Activated CD4-positive, alpha-beta T cell treated with anti-CD3 and anti-CD28 coated beads, Interleukin-2, amount 50 U/mL, for 1 hour (primary cell): Measurements from ENCODE around the gene VWA1.
"Not testable (repeated sequence)": the region's sequence is repeated elsewhere in the genome, so short reads cannot be mapped to it uniquely, and the experiment has no call there.

ENCODE experiments used
- DNase-seq: peaks from one replicate; pipeline ENCODE4 v3.0.0-alpha.2; 2020

Gene VWA1

DNA sequence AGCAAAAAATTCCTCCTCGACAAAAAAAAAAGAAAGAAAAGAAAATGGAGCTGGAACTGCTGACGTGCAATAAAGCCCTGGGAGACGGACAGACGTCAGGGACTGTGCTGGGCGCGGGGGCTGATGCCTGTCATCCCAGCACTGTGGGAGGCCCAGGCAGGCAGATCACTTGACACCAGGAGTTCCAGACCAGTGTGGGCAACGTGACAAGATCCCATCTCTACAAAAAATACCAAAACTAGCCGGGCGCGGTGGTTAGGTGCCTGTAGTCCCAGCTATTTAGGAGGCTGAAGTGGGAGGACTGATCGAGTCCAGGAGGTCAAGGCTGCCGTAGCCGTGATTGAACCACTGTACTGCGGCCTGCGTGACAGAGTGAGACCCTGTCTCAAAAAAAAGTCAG, 10.8 kb upstream of the VWA1 start:
- DNase-seq = no peak

DNA sequence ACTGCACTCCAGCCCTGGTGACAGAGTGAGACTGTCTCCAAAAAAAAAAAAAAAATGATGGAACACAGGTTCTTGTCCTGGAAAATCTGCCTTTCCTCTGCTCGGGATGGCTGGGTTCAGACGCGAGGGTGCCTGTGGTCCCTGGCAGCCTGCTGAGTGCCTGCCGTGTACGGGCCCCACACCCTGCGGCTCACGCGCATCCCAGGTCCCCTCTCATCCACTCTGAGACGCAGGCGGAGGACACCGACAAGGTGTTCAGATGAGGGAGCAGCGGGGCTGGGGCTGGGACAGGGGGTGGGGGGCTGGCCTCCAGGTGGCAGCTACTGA, 10.1 kb upstream of the VWA1 start:
- DNase-seq = no peak

DNA sequence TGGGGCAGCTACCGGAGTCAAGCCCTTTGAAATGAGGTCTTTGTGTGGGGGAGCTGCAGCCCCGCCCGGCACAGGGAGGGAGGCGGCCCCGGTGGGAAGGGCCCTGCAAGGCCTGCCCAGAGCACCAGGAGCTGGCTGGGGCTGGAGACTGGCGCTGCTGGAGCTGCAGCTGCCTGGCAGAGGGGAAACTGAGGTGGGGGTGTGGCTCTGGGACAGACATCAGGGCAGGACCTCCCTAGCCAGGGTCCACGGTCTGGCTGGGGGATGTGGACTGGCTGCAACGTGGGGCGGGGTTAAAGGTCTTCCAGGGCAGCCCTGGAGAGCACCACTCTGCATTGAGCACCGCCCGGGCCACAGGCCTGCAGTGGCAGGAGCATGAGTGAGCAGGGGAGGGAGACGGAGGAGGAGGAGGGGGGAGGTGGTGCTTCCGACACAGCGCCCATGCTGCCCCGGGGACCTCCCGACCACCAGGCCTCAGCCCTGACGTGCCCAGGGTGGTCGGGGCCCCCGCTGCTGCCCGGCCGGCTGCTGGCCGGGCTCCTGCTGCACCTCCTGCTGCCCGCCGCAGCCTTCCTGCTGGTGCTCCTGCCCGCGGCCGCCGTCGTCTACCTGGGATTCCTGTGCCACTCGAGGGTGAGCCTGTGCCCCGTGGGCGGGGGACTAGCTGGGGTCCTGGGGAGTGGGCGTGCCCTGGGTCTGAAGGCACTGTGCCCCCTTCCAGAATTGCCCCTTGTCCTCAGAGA, 9.6 kb upstream of the VWA1 start:
- no peak for DNase-seq

DNA sequence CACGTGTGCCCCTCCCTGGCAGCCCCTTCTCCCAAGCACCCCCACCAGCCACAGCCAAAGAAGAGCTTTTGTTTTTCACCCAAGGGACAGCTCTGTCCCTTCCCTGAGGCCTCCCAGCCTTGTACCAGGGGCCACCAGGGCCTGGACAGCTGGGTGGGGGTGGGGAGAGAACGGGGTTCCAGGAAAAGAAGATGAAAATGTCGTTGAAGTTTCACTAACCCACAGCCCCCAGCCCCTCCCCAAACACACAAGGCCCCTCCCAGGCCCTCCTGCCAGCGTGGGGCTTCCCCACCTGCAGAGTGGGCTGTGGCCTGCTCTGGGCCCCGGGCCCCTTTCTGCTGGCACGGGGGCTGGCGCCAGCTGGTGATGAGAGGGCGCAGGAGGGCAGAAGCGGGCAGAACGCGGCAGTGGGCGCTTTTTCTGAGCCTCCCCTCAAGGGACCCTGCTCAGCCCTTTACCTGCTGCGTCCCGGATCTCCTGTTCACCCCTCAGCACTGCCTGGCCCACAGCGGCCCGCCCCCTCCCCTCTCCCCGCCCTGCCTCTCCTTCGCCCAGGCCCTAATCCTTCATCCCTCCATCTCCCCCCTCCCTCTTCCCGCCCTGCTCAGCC, 8.9 kb upstream of the VWA1 start:
- no peak for DNase-seq

DNA sequence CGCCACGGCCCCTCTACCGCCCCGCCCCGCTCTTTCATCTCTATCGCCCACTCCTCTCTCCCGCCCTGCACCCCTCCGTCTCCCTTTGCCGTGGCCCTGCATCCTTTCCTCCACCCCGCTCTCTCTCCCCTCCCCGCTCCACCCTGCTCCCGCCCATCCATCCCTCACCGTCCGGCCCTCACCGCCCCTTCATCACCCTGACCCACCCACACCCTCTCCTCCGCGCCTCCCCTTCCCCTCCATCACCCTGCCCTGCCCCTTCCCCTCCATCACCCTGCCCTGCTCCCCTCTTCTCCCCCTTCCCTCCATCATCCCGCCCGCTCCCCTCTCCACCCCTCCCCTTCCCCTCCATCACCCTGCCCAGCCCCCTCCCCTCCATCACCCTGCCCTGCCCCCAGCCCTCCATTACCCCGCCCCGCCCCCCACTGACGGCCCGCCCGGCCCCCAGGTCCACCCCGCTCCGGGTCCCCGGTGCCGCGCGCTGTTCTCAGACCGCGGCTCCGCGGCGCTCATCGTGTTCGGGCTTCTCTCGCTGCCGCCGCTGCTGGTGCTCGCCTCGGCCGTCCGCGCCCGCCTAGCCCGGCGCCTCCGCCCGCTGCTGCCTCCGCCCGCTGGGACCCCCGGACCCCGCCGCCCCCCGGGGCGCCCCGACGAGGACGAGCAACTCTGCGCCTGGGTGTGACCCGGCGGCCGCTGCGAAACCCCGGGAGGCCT, 8.2 kb upstream of the VWA1 start:
- DNase-seq = no peak

DNA sequence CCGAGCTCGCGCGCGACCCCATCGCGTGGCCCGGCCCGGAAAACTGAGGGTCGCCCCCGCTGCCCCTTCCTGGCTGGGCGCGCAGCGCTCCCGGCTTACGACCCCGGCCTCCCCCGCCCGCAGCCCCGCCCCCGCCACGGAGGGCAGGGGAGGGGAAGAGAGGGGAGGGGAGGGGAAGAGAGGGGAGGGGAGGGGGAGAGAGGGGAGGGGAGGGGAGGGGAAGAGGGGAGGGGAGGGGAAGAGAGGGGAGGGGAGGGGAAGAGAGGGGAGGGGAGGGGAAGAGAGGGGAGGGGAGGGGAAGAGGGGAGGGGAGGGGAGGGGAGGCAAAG, 7.7 kb upstream of the VWA1 start:
- no peak for DNase-seq

DNA sequence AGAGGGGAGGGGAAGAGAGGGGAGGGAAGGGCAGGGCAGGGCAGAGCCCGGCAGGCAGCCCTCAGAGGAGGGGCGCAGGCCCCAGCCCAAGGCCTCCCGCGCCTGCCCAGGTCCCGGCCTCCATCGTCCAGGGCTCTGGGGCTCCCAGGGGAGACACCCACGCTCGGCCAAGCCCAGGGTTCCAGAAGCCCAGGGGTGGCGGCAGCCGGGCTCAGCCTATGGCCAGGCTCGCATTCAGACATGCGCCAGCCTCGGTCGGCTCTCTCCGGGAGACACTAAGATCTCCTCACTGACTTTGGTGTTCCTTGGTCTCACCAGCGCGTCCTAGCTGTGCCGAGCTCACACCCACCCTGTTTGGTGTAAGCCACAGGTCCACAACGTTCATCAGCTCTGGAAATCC, 7.3 kb upstream of the VWA1 start:
- no peak for DNase-seq

DNA sequence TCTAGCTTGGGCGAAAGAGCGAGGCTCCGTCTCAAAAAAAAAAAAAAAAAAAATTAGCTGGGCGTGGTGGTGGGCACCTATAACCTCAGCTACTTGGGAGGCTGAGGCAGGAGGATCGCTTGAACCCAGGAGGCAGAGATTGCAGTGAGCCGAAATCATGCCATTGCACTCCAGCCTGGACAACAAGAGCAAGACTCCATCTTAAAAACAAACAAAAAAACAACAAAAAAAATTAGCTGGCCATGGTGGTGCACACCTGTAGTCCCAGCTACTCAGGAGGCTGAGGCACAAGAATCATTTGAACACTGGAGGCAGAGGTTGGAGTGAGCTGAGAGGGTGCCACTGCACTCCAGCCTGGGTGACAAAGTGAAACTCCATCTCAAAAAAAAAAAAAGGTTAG, 6.5 kb upstream of the VWA1 start:
- not testable (repeated sequence) for DNase-seq

DNA sequence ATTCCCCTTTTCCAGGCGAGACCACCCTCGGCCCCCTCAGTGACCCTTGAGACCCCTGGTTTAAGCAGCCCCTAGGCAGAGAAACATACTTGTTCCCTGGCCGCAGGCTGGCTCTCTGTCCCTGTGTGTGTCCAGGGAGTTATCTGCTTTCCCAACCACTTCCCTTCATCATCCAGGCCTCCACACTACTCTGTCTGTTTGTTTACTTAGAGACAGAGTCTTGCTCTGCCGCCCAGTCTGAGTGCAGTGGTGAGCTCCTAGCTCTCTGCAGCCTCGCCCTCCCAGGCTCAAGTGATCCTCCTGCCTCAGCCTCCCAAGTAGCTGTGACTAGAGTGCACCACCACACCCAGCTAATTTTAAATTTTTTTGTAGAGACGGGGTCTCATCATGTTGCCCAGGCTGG, 5.8 kb upstream of the VWA1 start:
- DNase-seq = no peak

DNA sequence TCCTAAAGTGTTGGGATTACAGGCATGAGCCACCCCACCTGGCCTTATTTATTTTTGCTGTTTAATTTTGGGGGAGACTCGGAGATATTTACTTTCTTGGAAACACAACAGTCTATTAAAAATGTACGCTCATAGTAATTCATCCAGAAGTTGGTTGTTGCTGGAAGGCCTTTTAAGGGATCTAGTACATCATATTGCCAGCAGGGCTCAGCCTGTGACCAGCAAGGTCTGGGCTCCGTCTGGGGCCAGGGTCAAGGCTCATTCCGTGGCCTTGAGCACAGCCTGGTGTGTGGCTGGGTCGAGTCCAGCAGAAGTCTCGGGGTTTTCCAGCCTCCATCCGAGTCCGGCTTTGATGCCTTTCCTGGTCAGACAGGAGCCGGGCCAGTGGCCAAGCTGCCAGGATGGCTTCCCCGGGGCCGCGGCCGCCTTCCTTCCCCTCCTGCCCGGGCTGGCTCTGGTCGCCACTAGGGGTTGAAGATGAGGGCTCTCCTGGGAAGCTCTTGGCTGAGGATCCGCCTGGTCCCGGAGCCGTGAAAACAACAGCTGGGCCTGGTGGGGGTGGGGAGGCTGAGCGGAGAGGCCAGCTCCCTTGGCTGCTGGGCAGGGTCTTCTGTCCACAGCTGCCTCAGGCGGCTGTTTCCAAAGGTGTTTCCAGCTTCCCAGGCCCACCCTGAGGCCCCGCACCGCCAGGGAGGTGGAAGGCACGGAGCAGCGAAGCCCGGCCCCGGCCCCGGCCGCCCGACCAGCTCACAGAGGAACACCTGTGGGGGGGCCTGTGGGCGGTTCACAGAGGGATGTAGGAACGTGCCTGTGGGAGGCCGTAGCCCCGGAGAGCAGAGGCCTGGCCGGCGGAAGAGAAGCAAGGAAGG, 5.1 kb upstream of the VWA1 start:
- DNase-seq = no peak

DNA sequence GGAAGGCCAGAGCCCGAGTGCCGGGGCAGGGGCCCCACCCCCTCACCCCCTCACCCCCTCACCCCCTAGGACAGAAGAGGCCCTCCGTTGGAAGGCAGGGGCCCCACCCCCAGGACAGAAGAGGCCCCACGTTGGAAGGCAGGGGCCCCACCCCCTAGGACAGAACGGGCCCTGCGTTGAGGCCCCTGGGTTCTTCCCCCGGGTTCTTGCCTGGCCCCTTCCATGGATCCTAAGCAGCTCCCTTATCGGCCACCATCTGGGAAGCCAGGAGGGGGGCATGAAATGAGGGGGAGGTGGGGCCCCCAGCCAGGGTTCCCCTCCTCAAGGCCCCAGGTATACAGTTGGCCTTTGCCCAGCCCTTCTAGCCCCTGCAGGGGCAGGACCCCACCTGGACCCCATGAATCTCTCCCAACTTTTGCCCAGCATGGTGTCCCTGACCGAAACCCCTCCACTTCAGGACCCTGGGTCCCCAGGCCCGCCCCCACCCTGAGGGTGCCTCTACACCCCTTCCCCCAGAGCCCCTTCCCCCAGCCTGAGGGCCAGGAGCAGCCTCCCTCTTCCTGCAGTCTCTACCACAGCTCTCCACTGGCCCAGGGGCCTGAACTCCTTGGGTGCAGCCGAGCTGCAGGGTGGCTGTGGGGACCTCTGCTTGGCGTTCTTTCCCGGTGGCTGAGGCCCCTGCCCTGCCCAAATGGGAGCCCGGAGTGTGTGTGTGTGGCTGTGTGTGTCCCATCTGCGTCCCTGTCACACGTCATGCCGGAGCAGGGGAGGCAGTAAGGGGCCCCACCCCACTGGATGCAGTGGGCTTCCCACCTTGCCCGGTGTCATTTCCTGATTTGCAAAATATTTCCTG, 4.3 kb upstream of the VWA1 start:
- DNase-seq = no peak

DNA sequence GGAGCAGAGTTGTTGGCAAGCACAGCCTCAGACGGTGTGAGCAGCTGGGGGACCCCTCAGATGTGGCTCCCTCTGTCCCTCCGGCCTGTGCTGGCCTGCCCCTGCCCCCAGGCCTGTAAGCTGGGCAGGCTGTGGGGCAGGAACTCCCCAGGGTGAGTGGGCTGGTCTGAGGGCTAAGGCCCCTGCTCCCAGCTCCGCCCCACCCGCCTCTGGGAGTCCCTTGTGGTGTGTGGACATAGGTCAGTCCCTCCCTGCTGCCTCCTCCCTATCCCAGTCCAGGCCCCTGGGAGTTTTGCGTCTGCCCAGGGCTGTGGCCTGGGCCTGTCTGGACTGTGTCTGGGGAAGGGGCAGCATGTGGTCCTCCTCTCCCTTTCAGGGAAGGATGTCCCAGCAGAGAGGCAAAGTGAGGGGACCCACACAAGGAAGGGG, 3.6 kb upstream of the VWA1 start:
- no peak for DNase-seq

DNA sequence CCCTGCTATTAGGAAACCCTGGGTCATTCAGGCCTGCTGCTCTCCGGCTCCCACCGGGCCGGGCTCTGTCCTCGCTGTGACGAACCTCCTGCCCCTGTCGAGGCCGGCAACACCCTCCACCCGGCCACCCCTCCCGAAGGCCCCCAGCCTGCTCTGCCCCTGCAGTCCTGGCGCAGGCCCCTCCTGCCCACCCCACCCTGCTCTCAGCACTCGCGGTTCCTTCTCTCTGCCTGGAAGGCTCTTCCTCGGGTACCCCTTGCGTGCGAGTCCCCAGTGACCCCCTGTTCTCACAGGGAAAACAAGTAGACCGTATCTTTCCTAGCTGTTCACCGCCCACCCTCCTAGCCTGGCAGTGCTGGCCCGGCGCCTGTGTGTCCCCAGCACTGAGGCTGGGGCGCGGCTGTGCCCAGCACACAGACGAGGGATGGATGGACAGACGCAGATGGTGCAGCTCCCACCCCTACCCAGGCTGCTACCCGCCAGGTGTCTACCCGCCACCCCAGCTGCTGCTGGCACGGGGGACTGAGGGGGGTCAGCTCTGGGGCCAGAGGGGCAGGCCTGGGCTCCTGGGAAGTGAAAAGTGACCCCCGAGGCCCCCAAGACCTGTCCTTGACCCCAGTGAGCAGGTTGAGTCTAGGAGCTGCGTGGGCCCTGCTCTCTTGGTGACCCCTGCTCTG, 3.1 kb upstream of the VWA1 start:
- DNase-seq = no peak

DNA sequence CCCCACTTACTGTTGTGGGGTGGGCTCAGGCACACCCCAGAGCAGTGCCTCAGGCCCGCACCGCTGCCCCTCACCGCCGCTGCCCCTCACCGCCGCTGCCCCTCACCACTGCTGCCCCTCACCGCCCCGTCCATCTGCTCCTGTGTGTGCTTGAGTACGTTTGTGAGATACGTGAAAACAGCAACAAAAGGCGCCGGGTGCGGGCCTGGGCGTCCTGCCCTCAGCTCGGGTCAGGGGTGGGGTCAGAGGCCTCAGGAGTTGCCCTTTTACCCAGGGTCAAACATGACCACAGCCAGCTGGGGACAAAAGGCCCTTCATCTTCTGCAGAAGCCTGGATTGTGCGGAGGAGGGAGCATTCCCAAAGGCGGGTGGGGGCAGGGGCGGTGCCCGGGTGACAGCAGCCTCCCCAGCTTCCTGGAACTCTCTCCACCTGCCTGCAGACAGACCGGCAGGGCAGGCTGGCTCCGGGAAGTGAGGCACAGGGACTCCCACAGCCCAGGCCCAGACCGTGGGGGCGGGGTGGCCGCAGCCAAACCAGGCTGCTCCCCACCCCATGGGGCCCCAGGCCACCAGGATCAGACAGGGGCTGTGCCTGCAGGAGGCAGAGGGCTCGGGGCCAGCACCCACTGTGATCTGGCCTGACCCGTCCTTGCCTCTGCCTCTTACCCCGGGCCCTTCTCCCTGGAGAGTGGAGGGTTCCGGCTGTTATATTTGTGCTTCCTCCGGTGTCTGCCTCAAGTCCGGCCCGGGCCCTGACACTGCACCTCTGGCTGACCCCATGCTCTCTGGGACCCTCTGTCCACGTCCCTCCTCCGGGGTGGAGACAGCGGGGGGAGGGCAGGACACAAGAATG, 2.3 kb upstream of the VWA1 start:
- no peak for DNase-seq

DNA sequence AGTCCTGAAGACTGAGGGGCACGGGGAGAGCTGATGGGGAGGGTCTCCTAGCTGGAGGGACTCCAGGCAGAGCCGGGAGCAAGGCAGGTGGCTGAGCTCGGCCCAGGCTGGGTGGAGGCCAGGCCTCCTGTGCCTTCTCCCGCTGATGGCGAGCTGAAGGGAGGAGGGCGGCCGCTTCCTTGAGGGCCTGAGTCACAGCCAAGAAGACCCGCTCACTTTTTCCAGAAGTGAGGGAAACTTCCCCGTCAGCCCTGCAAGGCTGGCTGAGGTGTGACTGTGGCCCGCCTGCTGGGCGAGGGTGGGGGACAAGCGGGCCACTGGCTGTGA, 1.7 kb upstream of the VWA1 start:
- peak; percentile 19 for DNase-seq

DNA sequence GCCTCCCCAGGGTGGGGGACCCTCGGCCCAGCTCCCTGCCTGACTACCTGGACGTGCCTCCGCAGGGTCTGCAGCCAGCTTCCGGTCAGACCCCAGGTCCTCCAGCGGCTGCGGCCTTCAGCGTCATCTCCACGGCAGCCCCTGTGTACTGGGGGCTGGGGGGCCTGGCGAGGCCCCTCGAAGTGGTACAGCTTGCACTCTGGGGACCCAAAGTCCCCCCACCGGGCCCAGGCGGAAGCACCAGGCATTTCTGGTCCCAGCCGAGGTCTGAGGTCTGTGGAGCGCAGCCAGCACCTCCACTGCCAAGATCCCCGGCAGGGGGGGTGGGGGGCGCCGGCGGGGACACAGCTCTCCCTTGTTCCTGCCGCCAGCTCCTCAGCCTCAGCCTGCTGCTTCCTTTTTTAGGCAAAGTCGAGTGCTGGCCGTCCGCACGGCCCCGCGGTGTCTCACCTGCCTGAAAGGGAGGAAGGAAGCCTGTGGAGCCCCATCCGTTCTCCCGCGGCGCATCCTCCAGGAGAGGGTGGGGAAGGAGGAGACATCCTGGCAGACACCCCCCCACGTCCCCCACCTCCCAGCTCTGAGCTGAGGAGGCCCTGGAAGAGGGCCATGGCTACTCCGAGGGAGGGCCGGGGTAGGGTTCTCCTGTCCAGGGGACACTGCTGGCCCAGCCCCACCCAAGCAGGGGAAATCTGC, 1.2 kb upstream of the VWA1 start:
- DNase-seq = no peak

DNA sequence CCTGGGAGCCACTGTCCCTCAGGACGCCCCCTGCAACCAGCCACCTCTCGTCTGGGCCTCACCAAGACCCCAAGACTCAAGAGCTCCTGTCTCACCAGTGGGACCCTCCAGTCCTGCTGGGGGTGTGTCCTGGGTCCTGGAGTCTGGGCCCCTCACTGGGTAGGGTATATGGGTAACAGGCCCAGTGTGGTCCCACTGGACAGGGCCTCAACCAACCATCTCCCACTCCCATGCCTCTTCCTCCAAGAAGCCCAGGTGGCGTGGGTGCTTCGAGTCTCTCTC, 725 bp upstream of the VWA1 start:
- DNase-seq = no peak

DNA sequence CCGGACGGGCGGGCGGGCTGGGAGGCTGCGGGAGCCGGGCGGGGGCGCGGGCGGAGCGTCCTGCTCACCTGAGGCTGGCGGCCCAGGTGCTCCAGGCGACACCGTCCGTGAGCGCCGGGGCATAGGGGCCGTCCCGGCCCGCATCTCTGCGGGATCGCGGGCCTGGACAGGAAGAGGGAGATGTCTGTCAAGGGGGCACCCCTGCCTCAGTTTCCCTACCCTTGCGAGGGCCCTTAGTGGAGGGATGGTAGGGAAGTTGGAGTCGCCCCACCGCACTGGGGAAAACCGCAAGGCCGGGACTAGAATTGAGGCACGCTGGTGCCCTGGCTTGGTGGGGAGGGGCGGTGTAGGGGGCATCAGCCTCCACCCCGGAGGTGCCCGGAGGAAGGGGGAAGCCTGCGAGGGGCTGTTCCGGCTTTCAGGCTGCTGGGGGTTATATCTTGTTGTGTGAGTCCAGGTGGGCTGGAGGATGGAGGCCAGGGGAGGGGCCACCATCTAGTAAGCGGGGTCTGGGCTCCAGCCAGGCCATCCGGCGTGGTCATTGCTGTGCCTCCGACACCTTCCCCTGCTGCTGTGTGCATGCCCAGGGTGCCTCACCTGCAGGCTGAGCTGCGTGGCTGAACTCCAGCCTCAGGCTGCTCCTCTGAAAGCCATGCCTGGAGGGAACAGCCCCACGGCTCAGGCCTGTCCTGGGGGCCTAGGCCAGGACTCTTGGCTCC, 580 bp downstream of the VWA1 start:
- no peak for DNase-seq

DNA sequence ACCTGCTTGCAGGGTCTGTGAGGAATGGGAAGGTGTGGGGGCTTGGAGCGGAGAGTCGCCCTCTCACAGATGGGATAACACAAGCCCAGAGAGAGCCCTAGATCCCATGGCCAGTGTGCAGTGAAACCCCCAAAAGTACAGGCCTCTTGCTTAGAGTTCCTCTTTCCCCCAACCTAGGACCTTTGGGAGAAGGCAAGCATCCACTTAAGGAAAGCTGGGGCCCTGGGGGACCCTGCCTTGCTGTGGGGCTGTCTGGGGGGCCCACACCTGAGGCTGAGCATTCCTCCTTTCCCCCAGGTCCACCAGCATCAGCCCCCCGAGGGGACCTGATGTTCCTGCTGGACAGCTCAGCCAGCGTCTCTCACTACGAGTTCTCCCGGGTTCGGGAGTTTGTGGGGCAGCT, 1.1 kb downstream of the VWA1 start:
- DNase-seq = no peak
